Vagina (tissue), 2 donors: Measurements from ENCODE around the gene BCAS3.

Source experiments
- POLR2A ChIP-seq, 2 donors: fragments of 450-650 bp; IDR thresholded peaks; one replicate each; pipeline ENCODE4 v1.6.1; 2017; ENCODE audit warnings: antibody characterized with exemption in 2 of 2, mild to moderate bottlenecking in 2 of 2, moderate library complexity in 2 of 2
- POLR2AphosphoS5 ChIP-seq, 2 donors: sonication (generic); formaldehyde crosslinking; IDR thresholded peaks; one replicate each; pipeline ENCODE4 v1.9.0; 2017; ENCODE audit warnings: antibody characterized with exemption in 2 of 2, mild to moderate bottlenecking in 2 of 2, low read depth in 1 of 2; ENCODE audit not compliant: insufficient read depth in 1 of 2

- TF ChIP-seq POLR2A (IDR thresholded peaks at IDR 0.05) = no peak
- TF ChIP-seq POLR2AphosphoS5 (IDR thresholded peaks at IDR 0.05; ENCODE audit: insufficient read depth in 1 of 2, low read depth in 1 of 2) = no peak
Observed at GRCh38 chr17:61200339-61200715, 522.7 kb downstream of the BCAS3 start.
